ENCODE results near the gene ADAMTS17. TPM values are rescaled to one million over a fixed set of nuclear protein-coding genes. Genes with fewer than 3 reads are reported as not detected.

Gene ADAMTS17
- total RNA-seq, 1 donor from 2014 or later, result 10.6 TPM

DNA sequence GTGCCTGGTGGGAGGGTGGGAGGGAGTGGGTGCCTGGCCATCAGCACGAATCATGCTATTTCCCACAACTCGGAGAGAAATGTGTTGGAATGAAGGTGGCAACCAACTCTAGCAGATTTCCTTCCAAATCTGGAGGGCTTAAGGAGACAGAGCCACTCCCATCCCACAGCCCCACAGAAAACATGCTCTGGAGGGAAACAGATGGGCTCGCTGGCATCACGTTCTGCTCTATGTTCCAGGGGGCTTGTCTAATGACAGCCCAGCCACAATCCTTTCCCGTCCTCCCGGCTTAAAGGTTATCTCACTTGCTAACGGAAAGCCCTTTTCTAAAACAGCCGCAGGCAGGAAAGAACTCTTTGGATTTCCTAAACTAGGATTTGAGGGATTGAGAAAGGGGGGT is 65.3 kb downstream of the ADAMTS17 start:
- no peak for DNase-seq (ENCODE audit: low spot score)

DNA sequence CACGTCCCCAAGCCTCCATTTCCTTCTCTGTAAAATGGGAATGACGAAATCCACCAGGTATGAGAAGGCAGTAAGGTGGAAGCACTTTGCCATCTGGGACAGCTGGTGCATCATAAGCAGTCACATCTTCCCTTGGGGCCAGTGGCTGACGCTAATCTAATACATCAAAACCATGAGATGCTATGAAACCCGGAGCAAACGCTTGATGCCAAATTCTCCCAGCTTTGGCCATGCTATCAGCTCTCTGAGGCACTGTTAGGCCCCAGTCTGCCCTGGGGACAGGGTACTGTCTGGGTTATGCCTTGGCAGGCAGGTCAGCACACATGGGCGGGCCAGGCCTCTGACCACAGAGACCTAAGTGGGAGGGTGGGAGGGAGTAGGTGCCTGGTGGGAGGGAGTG is 66.1 kb downstream of the ADAMTS17 start:
- DNase-seq (ENCODE audit: low spot score), result no peak

DNA sequence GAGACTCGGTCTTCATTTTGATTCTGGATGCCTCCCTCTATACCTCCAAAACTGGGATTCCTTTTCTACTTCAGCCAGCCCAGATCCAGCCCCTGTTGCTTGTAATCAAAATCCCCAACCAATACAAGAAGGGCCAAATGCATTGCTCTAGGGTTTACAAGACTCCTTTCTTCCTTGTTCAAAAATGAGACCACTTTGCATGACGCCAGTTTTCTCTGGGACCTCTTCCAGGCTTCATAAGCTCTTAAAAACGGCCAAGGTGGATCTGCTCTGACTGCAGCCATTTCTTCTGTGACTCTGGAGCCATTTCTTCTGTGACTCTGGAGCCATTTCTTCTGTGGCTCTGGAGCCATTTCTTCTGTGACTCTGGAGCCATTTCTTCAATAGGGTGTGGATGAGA is 71.9 kb downstream of the ADAMTS17 start:
- DNase-seq (ENCODE audit: low spot score), result no peak

GRCh38 chr15:100266166-100266565 is 75.6 kb downstream of the ADAMTS17 start:
- no peak for DNase-seq (ENCODE audit: low spot score)

DNA sequence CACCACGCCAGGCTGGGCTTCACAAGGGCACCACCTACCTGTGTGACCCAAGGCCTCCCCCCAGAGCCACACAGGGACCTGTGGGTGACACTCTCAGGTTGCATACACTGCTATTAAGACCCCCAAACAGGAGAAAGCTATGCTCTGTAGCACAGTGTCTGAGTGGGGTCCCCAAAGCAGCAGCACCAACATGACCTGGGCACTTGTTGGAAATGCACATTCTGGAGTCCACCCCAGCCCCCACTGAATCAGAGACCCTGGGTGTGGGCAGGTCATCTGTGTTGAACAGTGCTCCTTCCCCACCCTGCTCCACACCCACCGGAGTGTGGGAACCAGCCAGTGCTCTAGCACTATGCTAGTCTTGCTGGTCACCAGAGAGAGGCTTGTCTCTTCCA is 76.1 kb downstream of the ADAMTS17 start:
- DNase-seq (ENCODE audit: low spot score), result no peak

- no peak for DNase-seq (ENCODE audit: low spot score)
Measured at GRCh38 chr15:100264994-100265640, 76.7 kb downstream of the ADAMTS17 start.

- no peak for DNase-seq (ENCODE audit: low spot score)
Measured at GRCh38 chr15:100263721-100264455, 77.9 kb downstream of the ADAMTS17 start.

DNA sequence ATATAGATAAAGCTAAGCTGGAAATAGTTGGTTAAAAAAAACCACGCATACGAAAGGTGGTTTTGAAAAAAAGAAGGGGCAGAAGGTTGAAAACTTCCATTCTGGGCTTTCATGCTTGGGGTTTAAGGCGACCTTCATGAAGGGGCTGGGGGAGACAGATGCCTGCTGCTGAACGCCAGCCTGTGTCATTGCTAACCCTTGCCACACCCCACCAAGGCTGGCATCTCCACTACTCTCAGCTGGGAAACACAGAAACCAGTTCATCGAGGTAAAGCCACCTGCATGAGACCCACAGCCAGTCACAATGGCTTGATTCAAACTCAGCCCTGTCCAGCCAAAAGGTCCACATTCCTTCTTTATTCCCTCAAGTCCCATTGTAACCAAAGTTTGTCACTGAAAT is 78.7 kb downstream of the ADAMTS17 start:
- DNase-seq (ENCODE audit: low spot score), result no peak

- DNase-seq (ENCODE audit: low spot score), result peak; percentile 32
Measured at GRCh38 chr15:100261302-100262240, 80.2 kb downstream of the ADAMTS17 start.

GRCh38 chr15:100259266-100259665 is 82.5 kb downstream of the ADAMTS17 start:
- peak; percentile 18 for DNase-seq (ENCODE audit: low spot score)

DNA sequence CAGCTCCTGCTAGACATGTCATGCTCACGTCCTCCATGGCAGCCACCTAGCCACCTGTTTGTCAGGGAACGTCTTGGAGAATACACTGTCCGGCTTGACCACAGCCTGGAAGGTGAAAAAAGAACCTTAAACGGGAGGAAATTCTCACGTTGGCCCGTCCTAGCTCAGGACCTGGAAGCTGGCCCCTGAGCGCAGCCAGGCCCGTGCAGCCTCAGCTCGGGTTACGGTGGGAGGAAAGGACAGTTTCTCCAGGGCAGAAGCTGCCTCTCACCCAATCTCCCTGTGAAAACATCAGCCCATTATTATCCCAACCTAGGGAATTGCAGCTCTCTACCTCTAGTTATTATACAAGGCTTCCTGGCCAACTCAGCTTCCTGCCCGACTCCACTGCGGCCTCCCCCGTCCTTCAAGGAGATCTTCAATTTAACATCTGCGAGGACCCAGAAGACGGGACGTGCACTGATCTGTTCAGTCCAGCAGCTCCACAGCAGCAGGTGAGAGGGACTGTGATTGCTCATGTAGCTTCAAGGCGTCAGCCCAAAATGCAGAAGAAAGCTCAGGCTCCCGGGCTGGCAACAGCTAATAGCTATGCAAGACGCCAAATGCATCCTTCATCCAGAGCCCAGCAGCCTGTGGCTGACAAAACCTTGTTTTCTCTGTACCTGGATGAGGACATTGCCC is 84.7 kb downstream of the ADAMTS17 start:
- peak; percentile 40 for DNase-seq (ENCODE audit: low spot score)

- DNase-seq (ENCODE audit: low spot score), result peak; percentile 6
Measured at GRCh38 chr15:100256101-100256969, 85.4 kb downstream of the ADAMTS17 start.

- peak; percentile 32 for DNase-seq (ENCODE audit: low spot score)
Measured at GRCh38 chr15:100255644-100256043, 86.1 kb downstream of the ADAMTS17 start.

- peak; percentile 14 for DNase-seq (ENCODE audit: low spot score)
Measured at GRCh38 chr15:100254691-100255090, 87.1 kb downstream of the ADAMTS17 start.

DNA sequence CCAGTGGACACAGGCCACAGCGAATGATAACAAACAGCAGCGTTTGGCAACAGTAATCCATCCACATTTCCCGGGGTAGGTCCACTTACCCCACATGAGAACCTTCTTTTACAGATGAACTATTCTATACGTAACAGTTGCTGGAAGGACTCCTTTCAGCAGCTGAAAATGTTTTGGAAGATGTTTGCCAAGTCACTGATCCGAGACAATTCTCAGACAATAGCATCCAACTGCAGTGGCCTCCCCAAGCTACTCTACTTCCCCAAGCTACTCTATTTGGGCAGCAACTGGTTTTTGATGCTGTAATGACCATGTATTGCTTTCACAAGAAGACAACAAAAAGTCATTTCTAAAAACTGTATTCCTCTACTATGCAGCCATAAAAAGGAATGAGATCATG is 87.5 kb downstream of the ADAMTS17 start:
- DNase-seq (ENCODE audit: low spot score), result peak; percentile 10

GRCh38 chr15:100253640-100254039 is 88.1 kb downstream of the ADAMTS17 start:
- DNase-seq (ENCODE audit: low spot score), result peak; percentile 28

DNA sequence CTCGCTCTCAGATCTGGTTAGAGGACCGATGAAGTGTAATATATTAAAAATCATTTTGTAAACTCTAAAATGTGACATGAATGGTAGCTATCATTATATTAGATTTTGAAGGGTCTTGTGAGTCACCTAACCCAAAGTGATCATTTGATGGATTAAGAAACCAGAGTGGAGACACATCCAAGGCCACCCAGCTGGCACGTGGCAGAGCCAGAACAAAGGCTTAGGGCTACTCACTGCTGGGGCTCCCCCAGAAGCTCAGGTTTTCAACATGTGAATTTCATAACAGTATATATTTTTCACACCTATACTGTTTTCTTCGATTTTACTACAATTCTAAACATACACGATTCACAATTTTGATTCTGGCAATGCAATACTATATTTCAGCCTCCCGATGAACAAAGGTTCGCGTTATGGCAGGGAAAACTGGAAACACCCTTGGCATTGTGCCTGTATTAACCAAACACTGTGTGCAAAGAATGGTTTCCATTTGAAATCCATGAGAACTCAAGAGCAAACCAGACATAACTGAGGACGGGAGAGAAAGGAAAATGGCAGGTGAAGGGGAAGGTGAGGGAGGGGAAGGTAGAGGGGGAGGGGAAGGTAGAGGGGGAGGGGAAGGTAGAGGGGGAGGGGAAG is 88.9 kb downstream of the ADAMTS17 start:
- DNase-seq (ENCODE audit: low spot score), result peak; percentile 30

- peak; percentile 39 for DNase-seq (ENCODE audit: low spot score)
Measured at GRCh38 chr15:100252359-100252758, 89.4 kb downstream of the ADAMTS17 start.

GRCh38 chr15:100250176-100250800 is 91.5 kb downstream of the ADAMTS17 start:
- peak; percentile 38 for DNase-seq (ENCODE audit: low spot score)

Measured in ureter (tissue), 1 donor.